ENCODE results near the gene M1AP.

M1AP gene

GRCh38 chr2:74583504-74583903, 64.6 kb downstream of the M1AP start:
- H3K4me3 ChIP-seq (ENCODE audit: low read length), result no peak overlapping the region
- H3K27ac ChIP-seq (ENCODE audit: low read depth, low read length), result no peak overlapping the region
- no peaks in the 10 kb centered on the region for H3K36me3 ChIP-seq (ENCODE audit: control insufficient read depth, insufficient read depth, low read length)
- no peaks in the 10 kb centered on the region for H3K27me3 ChIP-seq (ENCODE audit: control insufficient read depth, insufficient read depth, low read length)
- no peaks in the 10 kb centered on the region for H3K4me1 ChIP-seq (ENCODE audit: control insufficient read depth, insufficient read depth, low read length)
- H3K9ac ChIP-seq (ENCODE audit: low read length), result no peak overlapping the region

- Histone ChIP-seq H3K27ac (ENCODE audit: low read depth, low read length) (no peak overlapping the region), H3K9ac (ENCODE audit: low read length) (no peak overlapping the region), H3K4me1 (ENCODE audit: control insufficient read depth, insufficient read depth, low read length) (no peaks in the 10 kb centered on the region), H3K36me3 (ENCODE audit: control insufficient read depth, insufficient read depth, low read length) (no peaks in the 10 kb centered on the region), H3K27me3 (ENCODE audit: control insufficient read depth, insufficient read depth, low read length) (no peaks in the 10 kb centered on the region), H3K4me3 (ENCODE audit: low read length) (no peak overlapping the region)
Observed at GRCh38 chr2:74582184-74582583, 65.9 kb downstream of the M1AP start.

- Histone ChIP-seq H3K9ac (ENCODE audit: low read length) (no peak overlapping the region), H3K4me1 (ENCODE audit: control insufficient read depth, insufficient read depth, low read length) (no peaks in the 10 kb centered on the region), H3K27me3 (ENCODE audit: control insufficient read depth, insufficient read depth, low read length) (no peaks in the 10 kb centered on the region), H3K27ac (ENCODE audit: low read depth, low read length) (no peak overlapping the region), H3K4me3 (ENCODE audit: low read length) (no peak overlapping the region), H3K36me3 (ENCODE audit: control insufficient read depth, insufficient read depth, low read length) (no peaks in the 10 kb centered on the region)
Observed at GRCh38 chr2:74581463-74581862, 66.7 kb downstream of the M1AP start.

- H3K4me3 ChIP-seq (ENCODE audit: low read length), result no peak overlapping the region
- no peaks in the 10 kb centered on the region for H3K4me1 ChIP-seq (ENCODE audit: control insufficient read depth, insufficient read depth, low read length)
Observed at GRCh38 chr2:74578408-74578807, 69.7 kb downstream of the M1AP start.

GRCh38 chr2:74577448-74577847, 70.7 kb downstream of the M1AP start:
- Histone ChIP-seq H3K27me3 (ENCODE audit: control insufficient read depth, insufficient read depth, low read length) (no peaks in the 10 kb centered on the region), H3K9ac (ENCODE audit: low read length) (no peak overlapping the region), H3K4me3 (ENCODE audit: low read length) (no peak overlapping the region), H3K36me3 (ENCODE audit: control insufficient read depth, insufficient read depth, low read length) (no peaks in the 10 kb centered on the region), H3K27ac (ENCODE audit: low read depth, low read length) (no peak overlapping the region), H3K4me1 (ENCODE audit: control insufficient read depth, insufficient read depth, low read length) (no peaks in the 10 kb centered on the region)

More at GRCh38 chr2:74578408-74578807, 69.7 kb downstream of the M1AP start:
- no peaks in the 10 kb centered on the region for H3K27me3 ChIP-seq (ENCODE audit: control insufficient read depth, insufficient read depth, low read length)
- H3K9ac ChIP-seq (ENCODE audit: low read length), result no peak overlapping the region
- no peaks in the 10 kb centered on the region for H3K36me3 ChIP-seq (ENCODE audit: control insufficient read depth, insufficient read depth, low read length)
- no peak overlapping the region for H3K27ac ChIP-seq (ENCODE audit: low read depth, low read length)

GRCh38 chr2:74576863-74577229, 71.3 kb downstream of the M1AP start:
- H3K4me3 ChIP-seq (ENCODE audit: low read length), result no peak overlapping the region
- no peaks in the 10 kb centered on the region for H3K36me3 ChIP-seq (ENCODE audit: control insufficient read depth, insufficient read depth, low read length)
- H3K27ac ChIP-seq (ENCODE audit: low read depth, low read length), result no peak overlapping the region
- no peaks in the 10 kb centered on the region for H3K27me3 ChIP-seq (ENCODE audit: control insufficient read depth, insufficient read depth, low read length)
- no peaks in the 10 kb centered on the region for H3K4me1 ChIP-seq (ENCODE audit: control insufficient read depth, insufficient read depth, low read length)
- no peak overlapping the region for H3K9ac ChIP-seq (ENCODE audit: low read length)

- Histone ChIP-seq H3K9ac (ENCODE audit: low read length) (no peak overlapping the region), H3K4me3 (ENCODE audit: low read length) (no peak overlapping the region), H3K36me3 (ENCODE audit: control insufficient read depth, insufficient read depth, low read length) (no peaks in the 10 kb centered on the region), H3K27ac (ENCODE audit: low read depth, low read length) (no peak overlapping the region), H3K27me3 (ENCODE audit: control insufficient read depth, insufficient read depth, low read length) (no peaks in the 10 kb centered on the region), H3K4me1 (ENCODE audit: control insufficient read depth, insufficient read depth, low read length) (no peaks in the 10 kb centered on the region)
Observed at GRCh38 chr2:74576211-74576862, 71.8 kb downstream of the M1AP start.

- H3K9ac ChIP-seq (ENCODE audit: low read length), result no peak overlapping the region
- H3K36me3 ChIP-seq (ENCODE audit: control insufficient read depth, insufficient read depth, low read length), result no peaks in the 10 kb centered on the region
- H3K4me1 ChIP-seq (ENCODE audit: control insufficient read depth, insufficient read depth, low read length), result no peaks in the 10 kb centered on the region
- no peak overlapping the region for H3K4me3 ChIP-seq (ENCODE audit: low read length)
- no peak overlapping the region for H3K27ac ChIP-seq (ENCODE audit: low read depth, low read length)
- no peaks in the 10 kb centered on the region for H3K27me3 ChIP-seq (ENCODE audit: control insufficient read depth, insufficient read depth, low read length)
Observed at GRCh38 chr2:74575320-74575719, 72.8 kb downstream of the M1AP start.

- H3K9ac ChIP-seq (ENCODE audit: low read length), result no peak overlapping the region
- H3K27me3 ChIP-seq (ENCODE audit: control insufficient read depth, insufficient read depth, low read length), result no peaks in the 10 kb centered on the region
- H3K36me3 ChIP-seq (ENCODE audit: control insufficient read depth, insufficient read depth, low read length), result no peaks in the 10 kb centered on the region
- no peaks in the 10 kb centered on the region for H3K4me1 ChIP-seq (ENCODE audit: control insufficient read depth, insufficient read depth, low read length)
- H3K27ac ChIP-seq (ENCODE audit: low read depth, low read length), result no peak overlapping the region
- no peak overlapping the region for H3K4me3 ChIP-seq (ENCODE audit: low read length)
Observed at GRCh38 chr2:74573747-74574562, 74.2 kb downstream of the M1AP start.

- Histone ChIP-seq H3K4me3 (ENCODE audit: low read length) (no peak overlapping the region), H3K9ac (ENCODE audit: low read length) (no peak overlapping the region), H3K36me3 (ENCODE audit: control insufficient read depth, insufficient read depth, low read length) (no peaks in the 10 kb centered on the region), H3K27me3 (ENCODE audit: control insufficient read depth, insufficient read depth, low read length) (no peaks in the 10 kb centered on the region), H3K4me1 (ENCODE audit: control insufficient read depth, insufficient read depth, low read length) (no peaks in the 10 kb centered on the region), H3K27ac (ENCODE audit: low read depth, low read length) (no peak overlapping the region)
Observed at GRCh38 chr2:74572178-74572925, 75.8 kb downstream of the M1AP start.

GRCh38 chr2:74571058-74571457, 77.1 kb downstream of the M1AP start:
- Histone ChIP-seq H3K4me3 (ENCODE audit: low read length) (no peak overlapping the region), H3K27me3 (ENCODE audit: control insufficient read depth, insufficient read depth, low read length) (no peaks in the 10 kb centered on the region), H3K4me1 (ENCODE audit: control insufficient read depth, insufficient read depth, low read length) (no peaks in the 10 kb centered on the region), H3K27ac (ENCODE audit: low read depth, low read length) (no peak overlapping the region), H3K9ac (ENCODE audit: low read length) (no peak overlapping the region), H3K36me3 (ENCODE audit: control insufficient read depth, insufficient read depth, low read length) (no peaks in the 10 kb centered on the region)

- H3K4me3 ChIP-seq (ENCODE audit: low read length), result no peak overlapping the region
- no peaks in the 10 kb centered on the region for H3K4me1 ChIP-seq (ENCODE audit: control insufficient read depth, insufficient read depth, low read length)
- H3K9ac ChIP-seq (ENCODE audit: low read length), result no peak overlapping the region
- H3K27ac ChIP-seq (ENCODE audit: low read depth, low read length), result no peak overlapping the region
- no peaks in the 10 kb centered on the region for H3K27me3 ChIP-seq (ENCODE audit: control insufficient read depth, insufficient read depth, low read length)
- H3K36me3 ChIP-seq (ENCODE audit: control insufficient read depth, insufficient read depth, low read length), result no peaks in the 10 kb centered on the region
Observed at GRCh38 chr2:74569686-74570085, 78.4 kb downstream of the M1AP start.
